Measurements from ENCODE around the gene NDUFV2.

DNA sequence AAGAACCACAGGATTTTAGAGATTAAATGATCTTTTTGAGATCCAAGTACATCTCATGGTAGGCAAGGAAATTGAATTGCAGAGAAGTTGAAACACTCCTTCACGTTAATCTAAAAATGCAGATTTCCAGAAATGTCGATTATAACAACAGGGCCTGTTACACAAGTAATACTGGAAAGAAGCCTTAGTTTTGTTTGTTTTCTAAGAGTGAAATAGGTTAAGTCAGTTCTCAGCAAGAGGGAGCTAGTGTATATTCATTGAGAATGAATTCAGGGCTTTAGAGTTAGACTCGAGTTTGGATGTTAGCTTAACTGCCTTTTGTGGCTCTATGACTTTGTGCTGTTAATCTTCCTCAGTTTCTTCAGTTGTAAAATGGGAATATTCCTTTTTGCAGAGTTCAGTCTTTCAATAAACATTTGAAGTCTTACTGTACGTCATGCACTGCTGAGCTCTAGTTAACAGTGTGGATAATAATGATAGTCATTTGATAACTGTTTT is 926 bp downstream of the NDUFV2 start:
- TF ChIP-seq, protein P1, sequence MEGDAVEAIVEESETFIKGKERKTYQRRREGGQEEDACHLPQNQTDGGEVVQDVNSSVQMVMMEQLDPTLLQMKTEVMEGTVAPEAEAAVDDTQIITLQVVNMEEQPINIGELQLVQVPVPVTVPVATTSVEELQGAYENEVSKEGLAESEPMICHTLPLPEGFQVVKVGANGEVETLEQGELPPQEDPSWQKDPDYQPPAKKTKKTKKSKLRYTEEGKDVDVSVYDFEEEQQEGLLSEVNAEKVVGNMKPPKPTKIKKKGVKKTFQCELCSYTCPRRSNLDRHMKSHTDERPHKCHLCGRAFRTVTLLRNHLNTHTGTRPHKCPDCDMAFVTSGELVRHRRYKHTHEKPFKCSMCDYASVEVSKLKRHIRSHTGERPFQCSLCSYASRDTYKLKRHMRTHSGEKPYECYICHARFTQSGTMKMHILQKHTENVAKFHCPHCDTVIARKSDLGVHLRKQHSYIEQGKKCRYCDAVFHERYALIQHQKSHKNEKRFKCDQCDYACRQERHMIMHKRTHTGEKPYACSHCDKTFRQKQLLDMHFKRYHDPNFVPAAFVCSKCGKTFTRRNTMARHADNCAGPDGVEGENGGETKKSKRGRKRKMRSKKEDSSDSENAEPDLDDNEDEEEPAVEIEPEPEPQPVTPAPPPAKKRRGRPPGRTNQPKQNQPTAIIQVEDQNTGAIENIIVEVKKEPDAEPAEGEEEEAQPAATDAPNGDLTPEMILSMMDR (conservative IDR thresholded peaks at IDR 0.05): no peak
- no peak for TF ChIP-seq EZH2 (IDR thresholded peaks at IDR 0.05; ENCODE audit: low read depth)

Measured in PC-9 (cell line).